HEK293 (cell line): ENCODE measurements around the gene ZNF431.

ENCODE experiments used
- CTCF ChIA-PET: fragments of 350-600 bp; formaldehyde crosslinking; extraction: SDS; loops from one replicate; lab custom pipeline; 2021; ENCODE audit warnings: antibody characterized with exemption; lab: Yijun Ruan, JAX
- POLR2A ChIA-PET: fragments of 300-600 bp; formaldehyde crosslinking; extraction: SDS; loops from one replicate; lab custom pipeline; 2020; ENCODE audit warnings: antibody characterized with exemption, inconsistent platforms; lab: Yijun Ruan, JAX
- H3K27ac ChIP-seq: fragments of 200-500 bp; sonication (Bioruptor generic); 2 replicates; pipeline ENCODE4 v1.5.1; 2014; ENCODE audit warnings: low read depth, low read length, control low read depth, inconsistent platforms; ENCODE audit errors: extremely low read depth
- H3K36me3 ChIP-seq, 2 experiments: fragments of 200-500 bp in 1 of 2; sonication (Bioruptor generic) in 1 of 2; 1 replicate in 1 of 2; 2 replicates in 1 of 2; pipeline ENCODE4 v1.5.1; 2014 to 2017; ENCODE audit warnings: inconsistent platforms in 2 of 2, low read length in 2 of 2; ENCODE audit not compliant: control insufficient read depth in 2 of 2, insufficient read depth in 1 of 2
- H3K4me1 ChIP-seq: fragments of 200-500 bp; sonication (Bioruptor generic); 2 replicates; pipeline ENCODE4 v1.5.1; 2014; ENCODE audit warnings: mild to moderate bottlenecking, low read length, inconsistent platforms; ENCODE audit not compliant: control insufficient read depth, insufficient read depth
- H3K4me3 ChIP-seq: 2 replicates; pipeline ENCODE4 v1.5.1; 2011; ENCODE audit warnings: low read depth, mild to moderate bottlenecking, control low read depth, low read length, moderate library complexity
- H3K9me3 ChIP-seq: fragments of 200-500 bp; sonication (Bioruptor generic); 2 replicates; pipeline ENCODE4 v1.5.1; 2014; ENCODE audit warnings: low read depth, low read length, inconsistent platforms; ENCODE audit not compliant: control insufficient read depth, insufficient read depth
- EGR2 ChIP-seq: fragments of 450-650 bp; formaldehyde crosslinking; IDR thresholded peaks from 2 replicates; pipeline ENCODE4 v1.5.1; 2016; ENCODE audit warnings: low read depth, missing biosample characterization, missing genetic modification characterization
- ELK4 ChIP-seq: IDR thresholded peaks from 2 replicates; pipeline ENCODE4 v1.6.1; 2011; ENCODE audit warnings: mild to moderate bottlenecking, low read depth, low read length, borderline replicate concordance
- PBX3 ChIP-seq: sonication (generic); formaldehyde crosslinking; IDR thresholded peaks from 2 replicates; pipeline ENCODE4 v1.8.1; 2022; ENCODE audit warnings: mild to moderate bottlenecking, moderate library complexity, missing genetic modification reagents
- REST ChIP-seq: fragments of 450-650 bp; formaldehyde crosslinking; IDR thresholded peaks from 2 replicates; pipeline ENCODE4 v1.5.1; 2016; ENCODE audit warnings: missing biosample characterization, missing genetic modification characterization
- TSHZ1 ChIP-seq: fragments of 450-650 bp; formaldehyde crosslinking; IDR thresholded peaks from 2 replicates; pipeline ENCODE4 v1.5.1; 2016; ENCODE audit warnings: missing biosample characterization, missing genetic modification characterization, borderline replicate concordance
- ZNF133 ChIP-seq: fragments of 450-650 bp; formaldehyde crosslinking; IDR thresholded peaks from 2 replicates; pipeline ENCODE4 v1.5.1; 2016; ENCODE audit warnings: missing biosample characterization, missing genetic modification characterization
- ZNF175 ChIP-seq: fragments of 450-650 bp; formaldehyde crosslinking; IDR thresholded peaks from 2 replicates; pipeline ENCODE4 v1.5.1; 2016; ENCODE audit warnings: missing biosample characterization, missing genetic modification characterization
- ZNF184 ChIP-seq: fragments of 450-650 bp; IDR thresholded peaks from 2 replicates; pipeline ENCODE4 v1.5.1; 2018; ENCODE audit warnings: missing biosample characterization, mild to moderate bottlenecking, missing genetic modification characterization
- ZNF2 ChIP-seq: fragments of 450-650 bp; formaldehyde crosslinking; IDR thresholded peaks from 2 replicates; pipeline ENCODE4 v1.5.1; 2016; ENCODE audit warnings: missing biosample characterization, missing genetic modification characterization
- ZNF449 ChIP-seq: fragments of 450-650 bp; formaldehyde crosslinking; IDR thresholded peaks from 2 replicates; pipeline ENCODE4 v1.5.1; 2017; ENCODE audit warnings: missing biosample characterization, mild to moderate bottlenecking, missing genetic modification characterization, moderate library complexity
- ZNF529 ChIP-seq: fragments of 450-650 bp; formaldehyde crosslinking; IDR thresholded peaks from 2 replicates; pipeline ENCODE4 v1.5.1; 2017; ENCODE audit warnings: missing genetic modification characterization, missing biosample characterization; ENCODE audit not compliant: insufficient replicate concordance
- ZNF555 ChIP-seq: fragments of 450-650 bp; formaldehyde crosslinking; conservative IDR thresholded peaks from 2 replicates; pipeline ENCODE4 v1.5.1; 2017; ENCODE audit warnings: missing biosample characterization, mild to moderate bottlenecking, missing genetic modification characterization, inconsistent platforms
- ZNF658 ChIP-seq: fragments of 450-650 bp; formaldehyde crosslinking; IDR thresholded peaks from 2 replicates; pipeline ENCODE4; 2016; ENCODE audit warnings: missing biosample characterization, missing genetic modification characterization
- ZNF660 ChIP-seq: fragments of 450-650 bp; IDR thresholded peaks from 2 replicates; pipeline ENCODE4 v1.5.1; 2018; ENCODE audit warnings: missing biosample characterization, mild to moderate bottlenecking, missing genetic modification characterization

Gene ZNF431

GRCh38 chr19:21149877-21150276, 8.0 kb downstream of the ZNF431 start:
- H3K4me3 ChIP-seq: no peak overlapping the region
- no peak overlapping the region for H3K27ac ChIP-seq
- H3K9me3 ChIP-seq: peaks cover 2% of the 10 kb centered on the region
- POLR2A ChIA-PET: interaction anchor here (1.5 kb wide), 1 partner anchor 8 kb away, joined by 5 read pairs; the partner anchor contains the start of gene ZNF431
- H3K36me3 ChIP-seq: peaks cover 46 to 85% of the 10 kb centered on the region in 2 experiments
- TF ChIP-seq ZNF529 (no peak), ZNF449 (tag by site-specific recombination) (no peak), ELK4 (no peak), ZNF175 (no peak), PBX3 (no peak), ZNF658 (tag by site-specific recombination) (no peak), REST (tag by site-specific recombination) (no peak), TSHZ1 (tag by site-specific recombination) (no peak), ZNF133 (tag by site-specific recombination) (no peak)
- TF ChIP-seq, all 188 proteins: peak for 0
- CTCF ChIA-PET: no interaction called here
- no peaks in the 10 kb centered on the region for H3K4me1 ChIP-seq

GRCh38 chr19:21151460-21151859, 9.6 kb downstream of the ZNF431 start:
- H3K4me1 ChIP-seq: no peaks in the 10 kb centered on the region
- ChIA-PET CTCF (interaction anchor here (0.8 kb wide), 1 partner anchor 15 kb away, joined by 3 read pairs; no protein-coding TSS in a partner anchor), POLR2A (interaction anchor here (0.6 to 0.7 kb wide), 2 partner anchors 60 to 62 kb away, joined by 4 to 7 read pairs; no protein-coding TSS in a partner anchor)
- peaks cover 42 to 79% of the 10 kb centered on the region in 2 experiments for H3K36me3 ChIP-seq
- no peak overlapping the region for H3K4me3 ChIP-seq
- no peak overlapping the region for H3K27ac ChIP-seq
- TF ChIP-seq ZNF660 (tag by site-specific recombination) (no peak), ZNF555 (no peak), ZNF184 (tag by site-specific recombination) (no peak), ZNF2 (tag by site-specific recombination) (no peak), EGR2 (tag by site-specific recombination) (no peak)
- H3K9me3 ChIP-seq: peaks cover 2% of the 10 kb centered on the region
